GM18858 (cell line): ENCODE results near the gene HLA-DMA.

Experiments
- ATAC-seq: cut with Tn5 transposase; IDR thresholded peaks from one replicate; pipeline ENCODE4 v1.9.1; 2021; ENCODE audit not compliant: unreplicated experiment

HLA-DMA gene

DNA sequence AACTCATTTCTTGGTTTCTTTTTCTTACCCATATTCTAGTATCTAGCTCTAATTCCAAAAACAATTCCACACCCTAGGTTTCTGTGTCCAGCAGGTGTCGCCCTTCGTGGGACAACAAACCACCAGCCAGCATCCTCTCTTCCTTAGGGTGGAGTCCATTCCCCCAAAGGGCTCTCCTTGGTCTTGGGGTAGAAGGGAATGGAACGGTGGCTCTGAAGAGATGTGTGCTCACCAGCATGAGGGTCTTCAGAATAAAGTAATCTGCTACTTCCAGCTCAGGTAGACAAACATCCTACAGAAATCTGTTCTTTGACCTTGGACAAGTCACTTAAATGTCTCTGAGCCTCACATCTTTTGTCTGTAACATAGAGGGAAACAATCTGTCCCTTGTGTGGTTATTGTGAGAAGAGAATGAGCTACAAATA, 19.2 kb downstream of the HLA-DMA start:
- no peak for ATAC-seq

DNA sequence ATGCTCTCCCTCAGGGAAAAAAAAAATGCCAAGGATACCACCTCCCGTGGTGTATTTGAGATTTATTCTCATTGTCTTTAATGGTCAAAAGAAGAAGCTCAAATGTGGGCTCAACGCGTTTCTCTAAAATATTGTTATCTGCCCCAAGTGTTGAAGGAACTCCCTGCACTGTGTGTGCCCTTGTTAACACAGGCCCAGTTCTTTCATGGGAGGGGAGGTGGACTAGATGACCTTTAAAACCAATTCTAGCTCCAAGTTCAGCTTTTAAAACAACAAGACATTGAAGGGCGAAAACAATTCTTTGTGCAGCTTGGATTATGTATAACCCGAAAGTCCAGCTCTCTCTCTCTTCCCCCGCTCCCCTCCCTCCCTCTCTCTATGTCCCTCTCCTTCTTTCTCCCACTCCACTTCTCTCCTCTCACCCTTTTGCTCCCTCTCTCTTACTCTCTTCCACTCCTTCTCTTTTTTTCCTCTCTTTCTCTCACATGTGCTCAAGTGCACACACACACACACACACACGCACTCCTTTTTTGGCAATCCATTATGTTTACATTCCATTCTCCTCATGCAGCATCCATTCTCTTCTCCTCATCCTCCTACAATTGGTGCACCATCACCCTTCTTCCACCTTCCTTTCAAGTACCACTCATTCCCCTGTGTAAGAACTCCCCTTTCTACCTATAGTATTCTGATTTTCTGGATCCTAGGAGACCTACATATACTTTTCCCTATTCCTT, 20.6 kb downstream of the HLA-DMA start:
- no peak for ATAC-seq

DNA sequence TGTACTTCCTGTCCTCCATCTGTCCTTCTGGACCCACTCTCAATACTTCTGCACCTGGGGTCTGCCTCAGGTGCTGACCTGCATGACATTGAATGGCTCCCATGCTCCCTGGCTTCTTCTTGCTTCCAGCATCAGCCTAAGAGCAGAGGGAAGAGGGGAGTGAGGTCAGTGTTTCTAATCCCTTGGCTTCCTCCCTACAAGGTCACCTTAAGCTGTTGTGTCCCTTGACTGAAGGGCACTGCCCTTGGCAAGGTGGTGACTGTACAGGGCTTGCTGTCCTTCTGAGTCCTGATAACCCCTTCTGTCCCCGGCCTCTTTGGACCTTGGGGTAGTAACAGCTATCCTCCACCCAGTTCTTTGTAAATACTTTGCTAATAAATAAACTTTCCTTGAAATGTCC, 21.7 kb downstream of the HLA-DMA start:
- ATAC-seq: no peak

DNA sequence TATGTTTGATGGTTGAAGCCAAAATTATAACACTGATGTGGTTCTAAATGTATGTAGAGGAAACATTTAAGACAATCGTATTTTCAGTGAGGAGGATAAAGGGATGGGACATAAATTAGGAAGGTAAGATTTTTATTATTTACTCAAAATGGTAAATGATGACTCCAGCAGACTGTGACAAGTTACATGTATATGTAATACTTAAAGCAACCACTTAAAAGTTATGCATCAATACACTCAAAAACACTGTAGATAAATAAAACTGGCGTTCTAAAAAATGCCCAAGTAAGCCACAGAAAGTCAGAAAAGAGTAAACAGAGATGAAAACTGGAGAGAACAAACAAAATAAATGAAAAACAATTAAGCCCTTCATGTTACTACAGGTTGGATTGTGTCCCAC, 30.8 kb downstream of the HLA-DMA start:
- ATAC-seq: no peak

DNA sequence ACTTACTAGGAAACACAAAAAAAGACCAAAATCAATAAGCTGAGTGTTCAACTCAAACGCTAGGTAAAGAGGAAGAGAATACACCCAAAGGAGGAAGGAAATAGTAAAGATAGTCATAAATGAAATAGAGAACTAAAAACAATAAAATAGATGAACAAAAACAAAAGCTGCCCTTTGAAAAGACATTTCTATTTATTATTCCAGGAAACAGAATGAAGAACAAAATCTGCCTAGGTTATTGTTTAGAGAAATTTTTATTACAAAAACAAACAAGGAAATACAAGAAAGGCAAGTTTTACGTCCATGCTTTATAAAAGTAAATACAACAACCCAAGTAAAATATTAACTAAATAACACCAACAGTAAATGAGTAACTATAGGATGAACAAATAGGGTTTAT, 32.2 kb downstream of the HLA-DMA start:
- ATAC-seq: no peak

DNA sequence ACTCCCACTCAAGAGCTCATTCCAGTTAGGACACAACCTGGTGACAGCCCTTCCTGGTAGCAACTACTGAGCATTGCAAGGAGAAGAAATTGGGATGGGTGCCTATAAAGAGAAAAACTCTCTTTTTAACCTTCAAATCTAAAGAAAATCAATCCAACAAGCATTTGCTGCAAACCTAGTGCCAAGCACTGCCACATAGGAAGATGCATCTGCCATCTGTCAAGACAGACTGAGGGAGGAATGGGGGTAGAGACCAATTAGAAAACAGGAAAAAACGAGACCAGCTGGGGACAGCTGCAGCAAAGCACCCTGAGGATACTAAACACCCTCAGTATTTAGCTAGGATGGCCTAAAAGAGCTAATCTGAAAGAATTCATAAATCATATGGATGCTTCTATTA, 39.9 kb downstream of the HLA-DMA start:
- ATAC-seq: no peak

DNA sequence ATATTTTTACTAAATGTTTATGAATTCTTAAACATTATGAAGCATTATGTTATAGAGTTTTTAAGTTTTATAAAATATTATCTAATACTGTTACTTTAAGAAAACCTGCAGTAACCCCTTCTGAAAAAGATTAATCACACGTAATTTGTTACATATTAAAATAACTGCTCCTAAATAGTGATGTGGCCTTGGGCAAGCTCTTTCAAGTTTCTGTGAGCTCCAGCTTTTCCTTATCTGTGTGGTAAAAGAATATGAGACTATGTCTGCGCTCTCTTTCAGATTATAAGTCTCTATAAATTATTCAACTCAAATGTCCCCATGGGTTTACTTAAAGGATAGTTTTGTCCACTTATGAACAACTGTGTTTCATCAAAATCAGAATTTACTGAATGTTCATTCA, 44.0 kb downstream of the HLA-DMA start:
- ATAC-seq: no peak

DNA sequence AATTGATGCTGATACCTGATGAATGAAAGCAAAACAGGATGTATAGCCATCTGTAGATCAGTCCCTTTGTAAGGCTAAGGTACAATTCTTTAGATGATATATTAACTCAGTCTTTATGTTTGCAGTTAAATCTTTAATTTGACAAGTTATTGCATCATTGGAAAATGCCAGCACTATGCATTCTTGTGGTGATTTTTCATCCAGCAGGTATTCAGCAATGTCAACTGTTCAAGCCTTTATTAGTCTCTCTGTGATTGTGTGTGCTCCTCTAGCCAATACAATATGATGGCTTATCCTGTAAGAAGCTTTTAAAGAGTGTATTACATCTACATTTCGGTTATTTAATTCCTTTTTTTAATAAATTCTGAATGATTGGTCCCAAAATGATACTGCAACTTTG, 46.4 kb downstream of the HLA-DMA start:
- no peak for ATAC-seq

DNA sequence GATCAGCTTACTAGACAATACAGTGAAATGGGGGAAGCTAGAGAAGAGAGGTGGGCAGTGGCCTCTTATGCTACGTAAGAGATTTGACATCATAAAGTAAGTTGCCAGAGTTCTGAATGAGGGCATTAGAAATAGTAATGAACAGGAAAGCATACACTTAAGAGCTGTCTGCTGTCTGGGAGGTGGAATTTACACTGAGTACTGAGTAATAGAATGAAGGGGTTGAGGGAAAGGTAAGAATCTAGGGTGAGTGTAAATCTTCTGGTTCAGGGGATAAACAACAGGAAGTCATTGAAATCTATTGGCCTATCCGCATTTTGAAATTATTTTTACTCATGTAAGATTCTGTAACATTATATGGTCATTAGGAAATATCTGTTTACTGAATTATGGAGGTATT, 47.8 kb downstream of the HLA-DMA start:
- no peak for ATAC-seq

DNA sequence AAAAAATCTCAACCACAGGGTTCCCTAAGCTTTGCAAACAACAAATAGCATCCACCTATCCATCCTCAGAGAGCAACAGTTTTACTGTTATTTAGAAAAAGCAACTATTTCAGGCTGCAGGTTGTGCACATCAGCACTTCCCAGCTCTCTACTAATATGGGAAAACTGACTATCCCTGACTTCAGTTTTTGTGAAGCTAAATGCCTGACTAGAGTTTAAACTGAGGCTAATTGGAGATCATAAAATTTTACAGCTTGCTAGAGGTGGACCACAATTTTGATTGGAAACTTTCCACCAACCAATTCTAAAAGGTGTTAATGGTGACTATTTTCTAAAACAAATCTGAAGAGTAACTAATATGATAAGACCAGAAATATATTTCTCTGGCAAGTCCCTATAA, 48.9 kb downstream of the HLA-DMA start:
- no peak for ATAC-seq
